IMR-90 (cell line): ENCODE data around the gene OR4M1.

Experiments used
- BHLHE40 ChIP-seq: fragments of 150-350 bp; IDR thresholded peaks from 2 replicates; pipeline ENCODE4 v1.6.1; 2016; ENCODE audit warnings: mild to moderate bottlenecking, low read depth, low read length
- CHD1 ChIP-seq: IDR thresholded peaks from 2 replicates; pipeline ENCODE4 v1.6.1; 2012; ENCODE audit warnings: low read depth, low read length, improper control_type of control experiment
- CTCF ChIP-seq: conservative IDR thresholded peaks from 2 replicates; pipeline ENCODE4 v1.5.1; 2012; ENCODE audit warnings: mild to moderate bottlenecking, low read depth, low read length, improper control_type of control experiment
- ELK1 ChIP-seq: fragments of 150-350 bp; IDR thresholded peaks from 2 replicates; pipeline ENCODE4 v1.6.1; 2016; ENCODE audit warnings: low read depth, mild to moderate bottlenecking, low read length, moderate library complexity, borderline replicate concordance
- FOS ChIP-seq: fragments of 150-350 bp; IDR thresholded peaks from 2 replicates; pipeline ENCODE4 v1.6.1; 2016; ENCODE audit warnings: low read depth, low read length
- MAFK ChIP-seq: IDR thresholded peaks from 2 replicates; pipeline ENCODE4 v1.6.1; 2012; ENCODE audit warnings: low read depth, low read length, improper control_type of control experiment
- MAZ ChIP-seq: IDR thresholded peaks from 2 replicates; pipeline ENCODE4 v1.6.1; 2012; ENCODE audit warnings: low read depth, mild to moderate bottlenecking, low read length, improper control_type of control experiment, moderate library complexity, borderline replicate concordance
- MXI1 ChIP-seq: IDR thresholded peaks from 2 replicates; pipeline ENCODE4 v1.6.1; 2012; ENCODE audit warnings: low read depth, mild to moderate bottlenecking, low read length, moderate library complexity, borderline replicate concordance
- POLR2A ChIP-seq: IDR thresholded peaks from 2 replicates; pipeline ENCODE4 v1.6.1; 2012; ENCODE audit warnings: mild to moderate bottlenecking, low read depth, low read length
- RAD21 ChIP-seq: IDR thresholded peaks from 2 replicates; pipeline ENCODE4 v1.6.1; 2012; ENCODE audit warnings: low read length, improper control_type of control experiment
- RCOR1 ChIP-seq: IDR thresholded peaks from 2 replicates; pipeline ENCODE4 v1.6.1; 2012; ENCODE audit warnings: mild to moderate bottlenecking, low read length, improper control_type of control experiment; ENCODE audit not compliant: insufficient replicate concordance
- RFX5 ChIP-seq: IDR thresholded peaks from 2 replicates; pipeline ENCODE4 v1.8.0; 2012; ENCODE audit warnings: low read depth, mild to moderate bottlenecking, low read length, moderate library complexity
- SMC3 ChIP-seq: fragments of 150-350 bp; IDR thresholded peaks from 2 replicates; pipeline ENCODE4 v1.6.1; 2016; ENCODE audit warnings: low read depth, mild to moderate bottlenecking, antibody characterized with exemption, low read length, moderate library complexity
- USF2 ChIP-seq: fragments of 150-350 bp; IDR thresholded peaks from 2 replicates; pipeline ENCODE4 v1.6.1; 2017; ENCODE audit warnings: mild to moderate bottlenecking, antibody characterized with exemption, low read length, low read depth

GRCh38 chr14:19823765-19824164 lies 50.5 kb downstream of the OR4M1 start:
- no peak for TF ChIP-seq POLR2A
- no peak for TF ChIP-seq RAD21
- TF ChIP-seq CTCF, result no peak
- TF ChIP-seq ELK1, result no peak
- TF ChIP-seq RCOR1, result no peak
- TF ChIP-seq CHD1, result no peak
- no peak for TF ChIP-seq MAZ
- TF ChIP-seq SMC3, result no peak
- no peak for TF ChIP-seq FOS
- no peak for TF ChIP-seq RFX5
- TF ChIP-seq BHLHE40, result no peak
- no peak for TF ChIP-seq MAFK
- TF ChIP-seq MXI1, result no peak
- no peak for TF ChIP-seq USF2
